ENCODE data around the gene RPL29.

Gene RPL29

DNA sequence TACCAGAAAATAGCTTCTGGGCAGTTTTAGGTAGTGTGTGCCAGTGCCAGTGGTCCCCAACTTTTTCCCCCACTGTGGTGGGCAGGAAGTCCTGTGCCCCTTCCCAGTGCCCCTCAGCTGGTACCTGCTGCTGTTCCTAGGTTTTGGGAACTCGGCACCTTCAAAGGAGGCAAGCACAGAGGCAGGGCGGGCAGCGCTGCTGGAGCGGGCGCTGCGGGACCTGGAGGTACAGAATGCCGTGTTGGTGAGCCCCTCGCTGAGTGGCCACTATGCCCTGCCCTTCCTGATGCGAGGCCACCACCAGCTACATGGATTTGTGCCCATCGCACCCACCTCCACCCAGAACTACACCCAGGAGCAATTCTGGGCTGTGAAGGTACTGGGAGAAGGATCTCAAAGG, 15.4 kb downstream of the RPL29 start:
- DNase-seq: no peak
- Histone ChIP-seq H3K9me3 (ENCODE audit: severe bottlenecking) (no peaks in the 10 kb centered on the region), H3K27me3 (ENCODE audit: insufficient read depth, low read depth, severe bottlenecking) (no peaks in the 10 kb centered on the region), H3K4me3 (ENCODE audit: low read depth, low read length) (no peak overlapping the region), H3K27ac (no peak overlapping the region), H3K36me3 (peaks cover 2% of the 10 kb centered on the region)
- TF ChIP-seq, protein P1, sequence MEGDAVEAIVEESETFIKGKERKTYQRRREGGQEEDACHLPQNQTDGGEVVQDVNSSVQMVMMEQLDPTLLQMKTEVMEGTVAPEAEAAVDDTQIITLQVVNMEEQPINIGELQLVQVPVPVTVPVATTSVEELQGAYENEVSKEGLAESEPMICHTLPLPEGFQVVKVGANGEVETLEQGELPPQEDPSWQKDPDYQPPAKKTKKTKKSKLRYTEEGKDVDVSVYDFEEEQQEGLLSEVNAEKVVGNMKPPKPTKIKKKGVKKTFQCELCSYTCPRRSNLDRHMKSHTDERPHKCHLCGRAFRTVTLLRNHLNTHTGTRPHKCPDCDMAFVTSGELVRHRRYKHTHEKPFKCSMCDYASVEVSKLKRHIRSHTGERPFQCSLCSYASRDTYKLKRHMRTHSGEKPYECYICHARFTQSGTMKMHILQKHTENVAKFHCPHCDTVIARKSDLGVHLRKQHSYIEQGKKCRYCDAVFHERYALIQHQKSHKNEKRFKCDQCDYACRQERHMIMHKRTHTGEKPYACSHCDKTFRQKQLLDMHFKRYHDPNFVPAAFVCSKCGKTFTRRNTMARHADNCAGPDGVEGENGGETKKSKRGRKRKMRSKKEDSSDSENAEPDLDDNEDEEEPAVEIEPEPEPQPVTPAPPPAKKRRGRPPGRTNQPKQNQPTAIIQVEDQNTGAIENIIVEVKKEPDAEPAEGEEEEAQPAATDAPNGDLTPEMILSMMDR (IDR thresholded peaks at IDR 0.05; ENCODE audit: low read depth, low read length): no peak

DNA sequence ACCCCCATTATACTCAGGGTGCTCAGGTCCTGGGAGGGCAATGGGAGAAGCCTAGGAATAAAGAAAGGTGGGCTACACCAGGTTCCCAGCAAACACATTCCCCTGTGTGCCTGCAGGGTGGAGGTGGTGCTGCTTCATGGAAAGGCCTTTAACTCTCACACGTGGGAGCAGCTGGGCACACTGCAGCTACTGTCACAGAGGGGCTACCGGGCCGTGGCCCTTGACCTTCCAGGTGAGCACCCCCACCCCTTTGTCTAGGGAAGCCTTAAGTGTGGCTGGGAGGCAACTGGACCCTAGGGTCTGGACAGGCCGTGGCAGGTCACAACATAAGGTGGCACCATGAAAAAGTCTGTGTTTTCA, 17.6 kb downstream of the RPL29 start:
- TF ChIP-seq, protein P1 (IDR thresholded peaks at IDR 0.05; ENCODE audit: low read depth, low read length): no peak
- no peaks in the 10 kb centered on the region for H3K9me3 ChIP-seq (ENCODE audit: severe bottlenecking)
- H3K27me3 ChIP-seq (ENCODE audit: insufficient read depth, low read depth, severe bottlenecking): no peaks in the 10 kb centered on the region
- no peak overlapping the region for H3K4me3 ChIP-seq (ENCODE audit: low read depth, low read length)
- H3K27ac ChIP-seq: no peak overlapping the region
- no peak for DNase-seq
- peaks cover 2% of the 10 kb centered on the region for H3K36me3 ChIP-seq

DNA sequence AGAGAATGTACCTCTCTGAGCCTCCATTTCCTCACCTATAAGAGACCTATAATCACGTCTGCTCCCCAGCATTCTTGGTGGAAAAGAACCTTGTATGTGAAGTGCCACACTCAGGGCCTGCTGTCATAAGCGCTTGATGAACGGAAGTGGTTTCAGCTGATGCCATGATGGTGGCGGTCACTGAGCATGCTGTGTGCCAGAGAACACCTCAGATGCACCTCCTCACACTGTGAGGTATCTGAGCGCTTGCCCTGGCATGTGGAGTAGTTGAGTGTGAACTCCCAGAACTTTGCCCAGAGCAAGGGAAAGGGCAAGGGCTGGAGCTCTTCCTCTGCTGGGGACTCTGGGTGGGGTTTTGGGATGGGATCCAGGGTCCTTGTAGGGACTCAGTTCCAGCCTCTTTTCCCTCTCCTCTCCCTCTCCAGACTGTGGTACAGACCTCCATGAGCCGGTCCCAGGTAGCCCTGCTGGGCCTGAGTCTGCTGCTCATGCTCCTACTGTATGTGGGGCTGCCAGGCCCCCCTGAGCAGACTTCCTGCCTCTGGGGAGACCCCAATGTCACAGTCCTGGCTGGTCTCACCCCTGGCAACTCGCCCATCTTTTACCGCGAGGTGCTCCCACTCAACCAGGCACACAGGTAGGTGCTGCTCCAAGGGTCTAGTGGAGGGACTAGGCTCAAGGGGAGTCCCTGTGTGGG, 18.1 kb downstream of the RPL29 start:
- no peaks in the 10 kb centered on the region for H3K9me3 ChIP-seq (ENCODE audit: severe bottlenecking)
- no peaks in the 10 kb centered on the region for H3K27me3 ChIP-seq (ENCODE audit: insufficient read depth, low read depth, severe bottlenecking)
- H3K4me3 ChIP-seq (ENCODE audit: low read depth, low read length): no peak overlapping the region
- H3K27ac ChIP-seq: no peak overlapping the region; the same call in 1 of the 2 replicates
- TF ChIP-seq, protein P1 (IDR thresholded peaks at IDR 0.05; ENCODE audit: low read depth, low read length): no peak
- H3K36me3 ChIP-seq: peaks cover 2% of the 10 kb centered on the region
- no peak for DNase-seq

DNA sequence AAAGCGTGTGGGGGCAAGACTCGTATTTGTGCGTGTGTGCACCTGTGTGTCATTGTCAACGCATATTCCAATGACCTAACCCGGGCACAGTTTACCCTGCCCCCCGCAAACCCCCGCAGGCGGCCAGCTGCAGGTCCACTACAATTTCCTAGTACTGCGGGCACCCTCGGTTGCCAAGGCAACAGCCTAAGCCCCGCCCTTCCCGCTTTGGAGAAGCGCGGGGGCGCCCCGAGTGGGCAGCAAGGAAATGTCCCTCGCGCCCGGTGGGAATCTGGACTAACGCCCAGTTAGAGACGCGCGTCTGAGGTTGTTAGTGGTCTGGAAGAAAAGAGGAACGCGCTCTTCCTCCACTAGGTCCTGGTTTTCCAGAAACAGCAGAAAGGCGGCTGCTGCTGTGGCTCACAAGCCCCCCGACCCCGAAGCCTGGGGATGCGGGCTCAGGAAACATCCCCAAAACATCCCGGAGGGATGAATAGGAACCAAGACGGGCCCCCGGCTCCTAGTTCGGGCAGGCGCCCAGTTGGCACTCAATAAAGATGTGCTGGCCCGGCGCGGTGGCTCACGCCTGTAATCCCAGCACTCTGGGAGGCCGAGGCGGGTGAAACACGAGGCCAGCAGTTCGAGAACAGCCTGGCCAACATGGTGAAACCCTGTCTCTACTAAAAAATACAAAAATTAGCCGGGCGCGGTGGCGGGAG, 19.7 kb downstream of the RPL29 start:
- Histone ChIP-seq H3K9me3 (ENCODE audit: severe bottlenecking) (no peaks in the 10 kb centered on the region), H3K36me3 (peaks cover 4% of the 10 kb centered on the region), H3K27me3 (ENCODE audit: insufficient read depth, low read depth, severe bottlenecking) (no peaks in the 10 kb centered on the region), H3K4me3 (ENCODE audit: low read depth, low read length) (peak overlapping the region; percentile 78), H3K27ac (peak overlapping the region; percentile 94)
- TF ChIP-seq, protein P1 (IDR thresholded peaks at IDR 0.05; ENCODE audit: low read depth, low read length): peak; percentile 37; the same call in 1 of the 2 replicates
- peak; percentile 87 for DNase-seq

DNA sequence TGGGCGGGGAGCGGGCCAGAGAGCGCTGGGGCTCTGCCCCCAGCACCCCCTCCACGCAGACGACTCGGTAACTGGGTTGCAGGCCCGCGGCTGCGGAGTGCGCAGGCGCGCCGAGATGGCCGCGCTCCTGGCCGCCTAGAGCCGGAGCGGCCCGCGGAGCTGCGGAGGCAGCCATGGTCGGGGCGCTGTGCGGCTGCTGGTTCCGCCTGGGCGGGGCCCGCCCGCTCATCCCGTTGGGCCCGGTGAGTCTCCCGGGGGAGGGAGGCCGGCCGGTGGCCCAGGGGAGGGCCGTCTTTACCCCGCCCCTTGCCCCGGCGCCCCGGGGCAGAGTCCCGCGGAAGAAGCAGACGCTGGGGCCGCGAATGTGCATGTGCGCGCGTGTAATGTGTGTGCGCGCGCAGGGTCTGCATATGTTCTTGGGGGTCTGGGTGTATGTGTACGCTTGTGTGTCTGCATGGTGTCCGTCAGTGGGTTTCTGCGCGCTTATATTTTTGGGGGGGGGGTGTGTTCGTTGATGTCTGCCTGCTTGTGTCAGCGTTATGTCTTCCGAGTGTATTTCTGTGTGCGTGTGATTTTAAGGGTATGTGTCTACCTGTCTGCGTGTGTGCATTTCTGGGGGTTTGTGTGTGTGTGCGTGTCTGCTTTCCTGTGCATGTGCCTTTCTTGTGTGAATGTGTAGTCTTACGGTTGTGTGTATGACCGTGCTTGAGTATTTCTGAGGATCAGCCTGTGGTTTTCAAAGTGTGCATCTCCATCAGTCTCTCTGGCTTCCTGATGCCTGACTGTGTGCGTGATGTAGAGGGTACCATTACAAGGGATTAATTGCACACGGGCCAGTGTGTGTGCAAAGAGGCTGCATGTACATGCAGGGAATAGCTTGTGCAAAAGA, 20.5 kb downstream of the RPL29 start, which contains the start of gene ABHD14A:
ABHD14A (plus strand) TSS at position 102 of the 889 bp plus-strand sequence; CDS start at position 174, 72 bp downstream.
- no peaks in the 10 kb centered on the region for H3K9me3 ChIP-seq (ENCODE audit: severe bottlenecking)
- peak; percentile 69 for DNase-seq
- no peaks in the 10 kb centered on the region for H3K27me3 ChIP-seq (ENCODE audit: insufficient read depth, low read depth, severe bottlenecking)
- peak within 1 kb of the TSS; percentile 94 for H3K27ac ChIP-seq
- TF ChIP-seq, protein P1 (IDR thresholded peaks at IDR 0.05; ENCODE audit: low read depth, low read length): no peak
- peak within 1 kb of the TSS; percentile 78 for H3K4me3 ChIP-seq (ENCODE audit: low read depth, low read length)
- H3K36me3 ChIP-seq: peaks cover 10% of the 10 kb centered on the region

Data from WERI-Rb-1 (cell line).